AG04450 (cell line): Measurements from ENCODE around the gene SLC35E2B. TPM values are rescaled to one million over a fixed set of nuclear protein-coding genes. Genes with fewer than 3 reads are reported as not detected.

Experiments
- CTCF ChIA-PET: fragments of 300-600, 350-600 bp; formaldehyde crosslinking; extraction: SDS; loops from one replicate; lab custom pipeline; 2022; ENCODE audit warnings: antibody characterized with exemption, inconsistent platforms; lab: Charles Lee
- POLR2A ChIA-PET: fragments of 350-600 bp; formaldehyde crosslinking; extraction: SDS; loops from one replicate; lab custom pipeline; 2021; ENCODE audit warnings: antibody characterized with exemption, inconsistent platforms; lab: Yijun Ruan, JAX
- DNase-seq: peaks from one replicate; pipeline ENCODE4 v3.0.0-alpha.2; 2011; ENCODE audit warnings: low read depth, low spot score
- H3K27ac ChIP-seq: one replicate; pipeline ENCODE4 v1.5.1; 2012; ENCODE audit warnings: low read depth, low read length, control low read depth
- H3K27me3 ChIP-seq: one replicate; pipeline ENCODE4 v1.6.0; 2012; ENCODE audit warnings: low read length; ENCODE audit not compliant: control insufficient read depth, insufficient read depth
- H3K4me3 ChIP-seq: 2 replicates; pipeline ENCODE4 v1.5.1; 2011; ENCODE audit warnings: mild to moderate bottlenecking, low read depth, low read length, control low read depth
- H3K9me3 ChIP-seq: 2 replicates; pipeline ENCODE4 v1.5.1; 2012; ENCODE audit warnings: low read length; ENCODE audit not compliant: control insufficient read depth, insufficient read depth
- polyA plus RNA-seq: library from polyadenylated mRNA; depleted of rRNA; stranded (reverse); fragments of >200 nt; gene quantifications from 2 replicates; pipeline ENCODE4 v1.2.3, GENCODE V29; 2011
- TF ChIP-seq, protein P1 (sequence below): IDR thresholded peaks from 2 replicates; pipeline ENCODE4 v1.5.1; 2011; ENCODE audit warnings: low read depth, low read length, control low read depth, inconsistent platforms

The SLC35E2B gene
- polyA plus RNA-seq, 1 experiment = 30.5 TPM

DNA sequence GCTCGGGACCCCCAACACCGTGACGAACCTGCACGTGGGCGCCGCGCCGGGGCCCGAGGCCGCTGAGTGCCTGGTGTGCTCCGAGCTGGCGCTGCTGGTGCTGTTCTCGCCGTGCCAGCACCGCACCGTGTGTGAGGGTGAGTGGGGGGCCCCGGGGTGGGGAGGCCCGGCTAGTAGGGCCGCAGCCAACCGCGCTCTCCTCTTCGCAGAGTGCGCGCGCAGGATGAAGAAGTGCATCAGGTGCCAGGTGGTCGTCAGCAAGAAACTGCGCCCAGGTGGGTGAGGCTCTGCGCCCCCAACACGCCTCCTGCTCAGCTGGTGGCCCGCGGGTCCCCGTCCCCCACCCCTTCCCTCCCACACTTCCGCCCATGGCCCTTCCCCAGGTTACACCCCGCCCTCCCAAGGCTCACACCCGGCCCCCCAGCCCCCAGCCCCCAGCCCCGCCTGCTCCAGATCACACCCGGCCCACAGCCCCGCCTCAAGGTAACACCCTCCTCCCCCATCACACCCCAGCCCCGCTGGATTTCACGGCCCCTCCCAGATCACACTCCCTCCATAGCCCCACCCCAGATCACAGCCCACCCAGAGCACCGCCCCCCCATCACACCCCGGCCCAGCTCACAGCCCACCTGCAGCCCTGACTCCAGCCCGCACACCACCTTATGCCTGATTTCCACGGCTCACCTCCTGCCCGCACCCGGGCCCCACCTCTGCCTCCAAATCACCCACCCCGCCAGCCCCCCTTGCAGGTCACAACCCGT, 63.0 kb downstream of the SLC35E2B start:
- no peak overlapping the region for H3K27ac ChIP-seq
- POLR2A ChIA-PET = interaction anchor here (1.0 to 2.7 kb wide), 2 partner anchors 15 to 118 kb away, joined by 3 to 12 read pairs; partner anchors contain the start of gene MIB2
- DNase-seq = no peak
- H3K4me3 ChIP-seq = no peak overlapping the region
- TF ChIP-seq, protein P1, sequence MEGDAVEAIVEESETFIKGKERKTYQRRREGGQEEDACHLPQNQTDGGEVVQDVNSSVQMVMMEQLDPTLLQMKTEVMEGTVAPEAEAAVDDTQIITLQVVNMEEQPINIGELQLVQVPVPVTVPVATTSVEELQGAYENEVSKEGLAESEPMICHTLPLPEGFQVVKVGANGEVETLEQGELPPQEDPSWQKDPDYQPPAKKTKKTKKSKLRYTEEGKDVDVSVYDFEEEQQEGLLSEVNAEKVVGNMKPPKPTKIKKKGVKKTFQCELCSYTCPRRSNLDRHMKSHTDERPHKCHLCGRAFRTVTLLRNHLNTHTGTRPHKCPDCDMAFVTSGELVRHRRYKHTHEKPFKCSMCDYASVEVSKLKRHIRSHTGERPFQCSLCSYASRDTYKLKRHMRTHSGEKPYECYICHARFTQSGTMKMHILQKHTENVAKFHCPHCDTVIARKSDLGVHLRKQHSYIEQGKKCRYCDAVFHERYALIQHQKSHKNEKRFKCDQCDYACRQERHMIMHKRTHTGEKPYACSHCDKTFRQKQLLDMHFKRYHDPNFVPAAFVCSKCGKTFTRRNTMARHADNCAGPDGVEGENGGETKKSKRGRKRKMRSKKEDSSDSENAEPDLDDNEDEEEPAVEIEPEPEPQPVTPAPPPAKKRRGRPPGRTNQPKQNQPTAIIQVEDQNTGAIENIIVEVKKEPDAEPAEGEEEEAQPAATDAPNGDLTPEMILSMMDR = no peak
- CTCF ChIA-PET = no interaction called here
- H3K27me3 ChIP-seq = peaks cover 3% of the 10 kb centered on the region
- no peaks in the 10 kb centered on the region; the same call in 1 of the 2 replicates for H3K9me3 ChIP-seq

DNA sequence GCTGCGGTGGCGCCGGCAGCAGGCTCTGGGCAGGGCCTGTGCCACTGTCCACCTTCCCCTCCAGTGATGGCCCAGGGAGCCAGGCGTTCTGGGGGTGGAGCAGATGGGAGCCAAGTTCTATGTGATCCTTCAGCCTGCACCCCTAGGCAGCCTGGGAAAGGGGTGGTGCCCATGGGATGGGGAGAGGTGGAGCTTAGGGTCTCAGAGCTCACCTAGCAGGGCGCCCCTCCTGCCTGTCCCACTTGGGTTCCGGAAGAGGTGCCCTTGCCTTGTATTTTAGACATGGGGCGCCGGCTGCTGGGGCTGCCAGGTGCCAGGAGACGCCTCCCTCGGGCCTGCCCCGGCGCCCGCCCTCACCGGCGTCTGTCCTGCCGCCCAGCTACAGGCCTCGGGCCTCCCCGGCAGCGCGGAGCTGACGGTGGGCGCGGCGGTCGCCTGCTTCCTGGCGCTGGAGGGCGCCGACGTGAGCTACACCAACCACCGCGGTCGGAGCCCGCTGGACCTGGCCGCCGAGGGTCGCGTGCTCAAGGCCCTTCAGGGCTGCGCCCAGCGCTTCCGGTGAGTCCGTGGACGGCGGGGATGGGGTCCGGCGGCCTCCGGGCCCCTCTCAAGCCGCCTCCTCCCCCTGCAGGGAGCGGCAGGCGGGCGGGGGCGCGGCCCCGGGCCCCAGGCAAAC, 63.7 kb downstream of the SLC35E2B start:
- TF ChIP-seq, protein P1 = no peak
- POLR2A ChIA-PET = interaction anchor here (1.0 kb wide), 1 partner anchor 118 kb away, joined by 3 read pairs; no protein-coding TSS in a partner anchor
- peaks cover 3% of the 10 kb centered on the region for H3K27me3 ChIP-seq
- no peak overlapping the region for H3K27ac ChIP-seq
- no peak overlapping the region for H3K4me3 ChIP-seq
- H3K9me3 ChIP-seq = no peaks in the 10 kb centered on the region; the same call in 1 of the 2 replicates
- CTCF ChIA-PET = no interaction called here
- no peak for DNase-seq

DNA sequence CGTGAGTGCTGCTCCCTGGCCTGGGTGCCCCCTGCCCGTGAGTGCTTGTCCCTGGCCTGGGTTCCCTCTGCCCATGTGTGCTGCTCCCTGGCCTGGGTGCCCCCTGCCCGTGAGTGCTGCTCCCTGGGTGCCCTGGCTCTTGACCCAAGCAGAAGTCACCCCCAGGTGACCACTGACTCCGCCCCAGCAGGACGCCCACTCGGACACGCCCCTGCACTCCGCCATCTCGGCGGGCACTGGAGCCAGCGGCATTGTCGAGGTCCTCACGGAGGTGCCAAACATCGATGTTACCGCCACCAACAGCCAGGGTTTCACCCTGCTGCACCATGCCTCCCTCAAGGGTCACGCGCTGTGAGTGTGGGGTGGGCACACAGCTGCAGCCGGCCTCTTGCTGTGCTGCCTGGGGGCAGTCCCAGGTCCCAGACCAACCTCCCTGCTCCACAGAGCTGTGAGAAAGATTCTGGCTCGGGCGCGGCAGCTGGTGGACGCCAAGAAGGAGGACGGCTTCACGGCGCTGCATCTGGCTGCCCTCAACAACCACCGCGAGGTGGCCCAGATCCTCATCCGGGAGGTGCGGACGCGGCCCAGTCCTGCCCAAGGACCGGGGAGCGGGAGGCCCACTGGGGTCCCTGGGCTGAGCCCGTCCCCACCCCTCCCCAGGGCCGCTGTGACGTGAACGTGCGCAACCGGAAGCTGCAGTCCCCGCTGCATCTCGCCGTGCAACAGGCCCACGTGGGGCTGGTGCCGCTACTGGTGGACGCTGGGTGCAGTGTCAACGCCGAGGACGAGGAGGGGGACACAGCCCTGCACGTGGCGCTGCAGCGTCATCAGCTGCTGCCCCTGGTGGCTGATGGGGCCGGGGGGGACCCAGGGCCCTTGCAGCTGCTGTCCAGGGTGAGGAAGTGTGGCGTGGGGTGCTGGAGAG, 64.5 kb downstream of the SLC35E2B start:
- no peak overlapping the region for H3K27ac ChIP-seq
- no peak for DNase-seq
- no peaks in the 10 kb centered on the region; the same call in 1 of the 2 replicates for H3K9me3 ChIP-seq
- H3K4me3 ChIP-seq = no peak overlapping the region
- CTCF ChIA-PET = no interaction called here
- POLR2A ChIA-PET = interaction anchor here (1.0 kb wide), 1 partner anchor 117 kb away, joined by 3 read pairs; no protein-coding TSS in a partner anchor
- TF ChIP-seq, protein P1 = no peak
- H3K27me3 ChIP-seq = peaks cover 3% of the 10 kb centered on the region

DNA sequence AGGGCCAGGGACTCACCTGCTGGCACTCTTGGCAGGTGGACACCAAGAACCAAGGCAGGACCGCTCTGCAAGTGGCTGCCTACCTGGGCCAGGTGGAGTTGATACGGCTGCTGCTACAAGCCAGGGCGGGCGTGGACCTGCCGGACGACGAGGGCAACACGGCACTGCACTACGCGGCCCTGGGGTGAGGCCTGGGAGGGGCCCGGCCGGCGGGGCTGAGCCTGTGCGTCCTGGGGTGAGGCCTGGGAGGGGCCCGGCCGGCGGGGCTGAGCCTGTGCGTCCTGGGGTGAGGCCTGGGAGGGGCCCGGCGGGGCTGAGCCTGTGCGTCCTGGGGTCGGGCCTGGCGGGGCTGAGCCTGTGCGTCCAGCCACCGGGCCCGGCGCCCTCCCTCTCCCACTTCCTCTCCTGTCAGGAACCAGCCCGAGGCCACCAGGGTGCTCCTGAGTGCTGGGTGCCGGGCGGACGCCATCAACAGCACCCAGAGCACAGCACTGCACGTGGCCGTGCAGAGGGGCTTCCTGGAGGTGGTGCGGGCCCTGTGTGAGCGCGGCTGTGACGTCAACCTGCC, 65.2 kb downstream of the SLC35E2B start:
- ChIA-PET POLR2A (no interaction called here), CTCF (no interaction called here)
- Histone ChIP-seq H3K27ac (no peak overlapping the region), H3K9me3 (no peaks in the 10 kb centered on the region; the same call in 1 of the 2 replicates), H3K4me3 (no peak overlapping the region), H3K27me3 (peaks cover 3% of the 10 kb centered on the region)
- no peak for DNase-seq
- TF ChIP-seq, protein P1 = no peak
